IPS-18c (cell line): Measurements from ENCODE around the gene RADX.

Experiments
- H3K4me3 ChIP-seq: 2 replicates; pipeline ENCODE4 v1.7.0; 2013; ENCODE audit warnings: low read depth, mild to moderate bottlenecking, low read length, moderate library complexity; ENCODE audit not compliant: insufficient read depth
- H3K9me3 ChIP-seq: one replicate; pipeline ENCODE4 v1.6.1; 2013; ENCODE audit warnings: mild to moderate bottlenecking, low read length, moderate library complexity; ENCODE audit not compliant: control insufficient read depth, insufficient read depth

The RADX gene

DNA sequence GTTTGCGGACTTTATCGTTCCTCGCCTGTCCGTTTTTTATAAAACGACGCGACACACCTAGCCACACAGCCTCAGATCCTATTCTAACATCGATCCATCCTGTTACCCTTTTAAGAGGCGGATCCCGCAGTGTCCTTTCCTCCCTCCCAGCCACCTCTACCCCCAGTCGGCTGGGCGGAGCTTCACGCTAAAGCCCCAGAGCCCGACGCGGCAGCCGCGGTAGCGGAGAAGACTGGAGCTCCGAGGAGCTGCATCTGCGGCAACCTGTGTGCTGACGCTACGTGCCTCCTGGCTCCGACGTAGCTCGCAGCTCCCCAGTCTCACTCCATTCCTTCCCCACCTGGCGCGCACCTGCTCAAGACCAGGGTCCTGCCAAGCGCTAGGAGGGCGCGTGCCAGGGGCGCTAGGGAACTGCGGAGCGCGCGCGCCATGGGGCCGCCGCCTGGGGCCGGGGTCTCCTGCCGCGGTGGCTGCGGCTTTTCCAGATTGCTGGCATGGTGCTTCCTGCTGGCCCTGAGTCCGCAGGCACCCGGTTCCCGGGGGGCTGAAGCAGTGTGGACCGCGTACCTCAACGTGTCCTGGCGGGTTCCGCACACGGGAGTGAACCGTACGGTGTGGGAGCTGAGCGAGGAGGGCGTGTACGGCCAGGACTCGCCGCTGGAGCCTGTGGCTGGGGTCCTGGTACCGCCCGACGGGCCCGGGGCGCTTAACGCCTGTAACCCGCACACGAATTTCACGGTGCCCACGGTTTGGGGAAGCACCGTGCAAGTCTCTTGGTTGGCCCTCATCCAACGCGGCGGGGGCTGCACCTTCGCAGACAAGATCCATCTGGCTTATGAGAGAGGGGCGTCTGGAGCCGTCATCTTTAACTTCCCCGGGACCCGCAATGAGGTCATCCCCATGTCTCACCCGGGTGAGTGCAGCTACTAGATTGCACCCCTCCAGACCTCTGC is 115.0 kb downstream of the RADX start, which contains the start of gene RNF128:
RNF128 (plus strand) TSS at position 217 of the 953 bp plus-strand sequence; CDS start at position 430, 213 bp downstream.
- H3K9me3 ChIP-seq = no peaks in the 10 kb centered on the region
- peak within 1 kb of the TSS; percentile 66 for H3K4me3 ChIP-seq

DNA sequence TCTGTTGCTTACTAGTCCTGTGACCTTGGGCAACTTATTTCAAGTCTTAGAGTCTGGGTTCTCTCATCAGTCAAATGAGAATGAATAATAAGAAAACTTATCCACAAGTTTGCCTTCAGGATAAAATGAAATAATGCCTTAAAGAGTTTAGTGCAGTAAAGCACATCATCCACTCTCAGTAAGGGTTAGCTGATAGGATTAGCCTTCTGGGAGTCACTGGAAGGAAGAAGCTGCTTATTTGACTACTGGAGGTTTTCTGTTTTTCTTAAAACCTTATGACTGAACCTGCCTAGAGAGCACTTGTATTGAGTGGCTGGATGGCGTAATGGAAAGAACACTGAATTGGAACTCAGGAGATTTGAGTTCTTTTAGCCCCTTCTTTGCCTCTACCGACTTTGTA is 116.6 kb downstream of the RADX start:
- H3K4me3 ChIP-seq = no peak overlapping the region

More for the DNA sequence above, 116.6 kb downstream of the RADX start:
- H3K9me3 ChIP-seq = no peaks in the 10 kb centered on the region
